IMR-90 (cell line): ENCODE measurements around the gene DNAH17. TPM values are rescaled to one million over a fixed set of nuclear protein-coding genes. Genes with fewer than 3 reads are reported as not detected.
A peak's percentile ranks its signal among the peaks of the same experiment; 100 is the strongest.

Experiments
- ATAC-seq: fragments of 200-7000 bp; cut with Tn5 transposase; 2 replicates; pipeline ENCODE4 v1.9.1; 2020; ENCODE audit warnings: low read depth, mild to moderate bottlenecking, moderate library complexity
- BruUV-seq: library from RNA; stranded (reverse); fragments of 400-500 nt; replicated peaks from 2 replicates; lab custom pipeline; 2021; lab: Mats Ljungman, UMichigan
- CTCF ChIA-PET: fragments of 300-600 bp; formaldehyde crosslinking; extraction: SDS; loops from one replicate; lab custom pipeline; 2021; ENCODE audit warnings: antibody characterized with exemption; lab: Yijun Ruan, JAX
- POLR2A ChIA-PET: fragments of 300-600 bp; sonication (Branson Sonifier 250); formaldehyde crosslinking; loops from one replicate; lab custom pipeline; 2022; ENCODE audit warnings: antibody characterized with exemption; ENCODE audit not compliant: unreplicated experiment; lab: Charles Lee
- DNase-seq: peaks from one replicate; pipeline ENCODE4 v3.0.0; 2013
- H2AFZ ChIP-seq: replicated peaks from 2 replicates; pipeline ENCODE3; 2013; ENCODE audit warnings: low read length, mild to moderate bottlenecking; ENCODE audit not compliant: poor library complexity
- H2AK5ac ChIP-seq: 2 replicates; pipeline ENCODE4 v1.6.1; 2013; ENCODE audit warnings: low read depth, low read length, inconsistent platforms
- H2AK9ac ChIP-seq: replicated peaks from 2 replicates; pipeline ENCODE3; 2013; ENCODE audit warnings: mild to moderate bottlenecking, low read depth, low read length, moderate library complexity; ENCODE audit not compliant: poor library complexity
- H2BK120ac ChIP-seq: 2 replicates; pipeline ENCODE4 v1.6.1; 2013; ENCODE audit warnings: low read depth, low read length, inconsistent platforms
- H2BK15ac ChIP-seq: 3 replicates; pipeline ENCODE4 v1.6.1; 2013; ENCODE audit warnings: low read depth, low read length, inconsistent platforms
- H2BK20ac ChIP-seq: 2 replicates; pipeline ENCODE4 v1.6.1; 2013; ENCODE audit warnings: low read depth, mild to moderate bottlenecking, inconsistent platforms, low read length, moderate library complexity
- H2BK5ac ChIP-seq: 2 replicates; pipeline ENCODE4 v1.6.1; 2013; ENCODE audit warnings: mild to moderate bottlenecking, low read depth, low read length, inconsistent platforms; ENCODE audit not compliant: poor library complexity, severe bottlenecking
- H3K14ac ChIP-seq: replicated peaks from 2 replicates; pipeline ENCODE4 v1.6.1; 2013; ENCODE audit warnings: low read depth, low read length, inconsistent platforms
- H3K18ac ChIP-seq: 2 replicates; pipeline ENCODE4 v1.6.1; 2013; ENCODE audit warnings: low read depth, low read length, control low read depth
- H3K23ac ChIP-seq: 2 replicates; pipeline ENCODE4 v1.6.1; 2013; ENCODE audit warnings: low read depth, low read length, inconsistent platforms
- H3K27ac ChIP-seq: 2 replicates; pipeline ENCODE4 v1.5.1; 2013; ENCODE audit warnings: mild to moderate bottlenecking, control low read depth, low read length; ENCODE audit not compliant: insufficient read depth
- H3K27me3 ChIP-seq: 2 replicates; pipeline ENCODE4 v1.6.1; 2013; ENCODE audit warnings: low read length; ENCODE audit not compliant: control insufficient read depth, insufficient read depth
- H3K36me3 ChIP-seq: 2 replicates; pipeline ENCODE4 v1.6.1; 2013; ENCODE audit warnings: low read length, mixed read lengths; ENCODE audit not compliant: control insufficient read depth, insufficient read depth
- H3K4ac ChIP-seq: 2 replicates; pipeline ENCODE4 v1.6.1; 2013; ENCODE audit warnings: low read depth, low read length, inconsistent platforms
- H3K4me1 ChIP-seq: 2 replicates; pipeline ENCODE4 v1.6.1; 2013; ENCODE audit warnings: low read length, mixed read lengths; ENCODE audit not compliant: control insufficient read depth, insufficient read depth
- H3K4me2 ChIP-seq: 2 replicates; pipeline ENCODE4 v1.6.1; 2013; ENCODE audit warnings: low read depth, mild to moderate bottlenecking, control low read depth, low read length, moderate library complexity
- H3K4me3 ChIP-seq: 2 replicates; pipeline ENCODE4 v1.5.1; 2013; ENCODE audit warnings: low read depth, mild to moderate bottlenecking, control low read depth, low read length, moderate library complexity; ENCODE audit not compliant: insufficient read depth
- H3K56ac ChIP-seq: 2 replicates; pipeline ENCODE4 v1.6.1; 2013; ENCODE audit warnings: low read length, inconsistent platforms; ENCODE audit not compliant: insufficient read depth; ENCODE audit errors: extremely low read depth
- H3K79me1 ChIP-seq, 2 experiments: 2 replicates each; pipeline ENCODE4 v1.6.1; 2013; ENCODE audit warnings: low read length in 2 of 2, inconsistent platforms in 1 of 2, low read depth in 1 of 2
- H3K9ac ChIP-seq: 2 replicates; pipeline ENCODE4 v1.6.1; 2013; ENCODE audit warnings: low read depth, low read length, control low read depth
- H3K9me1 ChIP-seq: 2 replicates; pipeline ENCODE4 v1.6.1; 2013; ENCODE audit warnings: low read length, inconsistent platforms; ENCODE audit not compliant: insufficient read depth
- H3K9me3 ChIP-seq: 2 replicates; pipeline ENCODE4 v1.6.1; 2013; ENCODE audit warnings: low read length; ENCODE audit not compliant: control insufficient read depth, insufficient read depth
- H4K20me1 ChIP-seq: 2 replicates; pipeline ENCODE4 v1.6.1; 2013; ENCODE audit warnings: low read length, inconsistent platforms; ENCODE audit not compliant: insufficient read depth
- H4K5ac ChIP-seq: 2 replicates; pipeline ENCODE4 v1.6.1; 2013; ENCODE audit warnings: mild to moderate bottlenecking, low read depth, low read length, control low read depth
- H4K8ac ChIP-seq, 2 experiments: 2 replicates each; pipeline ENCODE4 v1.6.1; 2013; ENCODE audit warnings: low read depth in 2 of 2, low read length in 2 of 2, control low read depth in 1 of 2, inconsistent platforms in 1 of 2
- H4K91ac ChIP-seq: 2 replicates; pipeline ENCODE4 v1.6.1; 2013; ENCODE audit warnings: low read depth, low read length, inconsistent platforms; ENCODE audit not compliant: insufficient read depth
- RCOR1 ChIP-seq: IDR thresholded peaks from 2 replicates; pipeline ENCODE4 v1.6.1; 2012; ENCODE audit warnings: mild to moderate bottlenecking, low read length, improper control_type of control experiment; ENCODE audit not compliant: insufficient replicate concordance
- WGBS, 2 experiments: methylation state at CpG; one replicate each; pipeline versions ENCODE4 v1.1.5 to v1.1.7; 2013; ENCODE audit warnings: missing lambda C conversion rate in 2 of 2; ENCODE audit not compliant: insufficient read length in 1 of 2; ENCODE audit errors: extremely low coverage in 2 of 2; 5-methylcytosine and 5-hydroxymethylcytosine counted together
- dilution Hi-C: fragments of 300-500 bp; cut with HindIII; formaldehyde crosslinking; loops from one replicate; pipeline ENCODE4 v1.14.3; 2018; ENCODE audit warnings: low sequenced_read_pairs; ENCODE audit not compliant: unreplicated experiment
- in situ Hi-C: fragments of 300-500 bp; cut with MboI; formaldehyde crosslinking; loops from 3 replicates; pipeline ENCODE4 v1.14.3; 2019; ENCODE audit warnings: low sequenced_read_pairs, inconsistent platforms, mixed read lengths
- intact Hi-C: fragments of 100-400 bp; cut with micrococcal nuclease; formaldehyde crosslinking; loops from 2 replicates; pipeline ENCODE4 v1.10.0; 2022
- microRNA-seq, 2 experiments: library from miRNA; stranded (forward) in 1 of 2; unstranded in 1 of 2; fragments of 10-50 nt in 1 of 2; fragments of <30 nt in 1 of 2; gene quantifications in 1 of 2; microRNA quantifications in 1 of 2; one replicate each; pipeline versions ENCODE3 to v1.1.0; 2013 to 2020; ENCODE audit not compliant: insufficient read depth in 1 of 2, insufficient read length in 1 of 2, unreplicated experiment in 1 of 2
- polyA plus RNA-seq, 3 experiments: library from polyadenylated mRNA; depleted of rRNA; stranded (reverse); fragments of >200 nt; gene quantifications; 2 replicates each; pipeline ENCODE4 v1.2.3, GENCODE V29; 2012; ENCODE audit warnings: low replicate concordance in 1 of 3
- small RNA-seq, 5 experiments: library from RNA; depleted of rRNA; stranded (forward); fragments of <200 nt; gene quantifications; one replicate each; pipeline ENCODE3, GENCODE V24; 2012
- total RNA-seq: library from RNA; depleted of rRNA; stranded (reverse); fragments of >200 nt; gene quantifications from 2 replicates; pipeline ENCODE4 v1.2.3, GENCODE V29; 2012; rRNA removed
- TF ChIP-seq, protein P1 (sequence below): fragments of 150-350 bp; IDR thresholded peaks from 2 replicates; pipeline ENCODE4 v1.6.1; 2016; ENCODE audit warnings: low read depth, mild to moderate bottlenecking, low read length, moderate library complexity, borderline replicate concordance

The DNAH17 gene
- total and polyA plus RNA-seq, 2 of the 4 experiments (the other 2 are of a cell fraction) = not detected

DNA sequence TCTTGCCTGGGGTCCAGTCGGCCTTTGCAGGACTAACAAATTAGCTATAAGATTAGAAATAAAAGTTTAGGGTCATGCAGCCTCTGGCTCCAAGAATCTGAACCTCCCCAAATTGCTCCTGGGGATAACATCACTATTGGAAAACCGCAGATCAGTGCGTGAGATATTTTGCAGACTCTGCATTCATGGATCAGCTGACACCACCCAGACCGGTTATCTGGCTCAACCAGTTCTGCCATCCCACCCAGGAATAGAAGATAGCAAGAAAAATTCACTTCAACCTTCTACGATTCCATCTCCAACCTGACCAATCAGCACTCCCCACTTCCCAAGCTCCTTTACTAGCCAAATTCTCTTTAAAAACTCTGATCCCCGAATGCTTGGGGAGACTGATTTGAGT, 203.0 kb downstream of the DNAH17 start:
- in situ Hi-C loops = no loop called here
- CTCF ChIA-PET = interaction anchor here (0.6 to 1.5 kb wide), 2 partner anchors 13 to 43 kb away, joined by 3 to 10 read pairs; no protein-coding TSS in a partner anchor
- Histone ChIP-seq H2BK120ac (peak overlapping the region; percentile 99), H2AK9ac (no peak overlapping the region), H4K8ac (peak overlapping the region; percentile 65 to 95; a peak in 3 of 4 replicates), H3K27me3 (no peaks in the 10 kb centered on the region), H4K91ac (peak overlapping the region; percentile 98), H3K36me3 (no peaks in the 10 kb centered on the region), H3K9me1 (peaks cover 12% of the 10 kb centered on the region), H3K4me1 (peaks cover 26% of the 10 kb centered on the region), H2AFZ (peak overlapping the region; percentile 88), H3K9me3 (no peaks in the 10 kb centered on the region), H2BK15ac (peak overlapping the region; percentile 96; the same call in 2 of the 3 replicates), H3K79me1 (peaks cover 6 to 15% of the 10 kb centered on the region in 2 experiments; a peak in 3 of 4 replicates), H3K4me3 (no peak overlapping the region), H3K14ac (peak overlapping the region; percentile 86), H2AK5ac (peak overlapping the region; percentile 96; the same call in 1 of the 2 replicates), H2BK5ac (peak overlapping the region; percentile 99), H2BK20ac (peak overlapping the region; percentile 96), H4K20me1 (peaks cover 3% of the 10 kb centered on the region; the same call in 1 of the 2 replicates), H3K4me2 (no peak overlapping the region), H3K27ac (peak overlapping the region; percentile 99), H4K5ac (peak overlapping the region; percentile 56; the same call in 1 of the 2 replicates), H3K56ac (0 out of 2 replicates have a peak overlapping the region, but pooled peaks have one; percentile 48), H3K4ac (peak overlapping the region; percentile 98), H3K9ac (peak overlapping the region; percentile 60; the same call in 1 of the 2 replicates), H3K18ac (peak overlapping the region; percentile 90), H3K23ac (peak overlapping the region; percentile 57)
- DNase-seq = no peak
- dilution Hi-C loops = no loop called here
- WGBS, 2 experiments = 87% methylated on average over 3 of the region's 6 CpGs; no CpG with 5 or more reads in 1 of the 2 experiments
- TF ChIP-seq RCOR1 = no peak
- TF ChIP-seq, protein P1, sequence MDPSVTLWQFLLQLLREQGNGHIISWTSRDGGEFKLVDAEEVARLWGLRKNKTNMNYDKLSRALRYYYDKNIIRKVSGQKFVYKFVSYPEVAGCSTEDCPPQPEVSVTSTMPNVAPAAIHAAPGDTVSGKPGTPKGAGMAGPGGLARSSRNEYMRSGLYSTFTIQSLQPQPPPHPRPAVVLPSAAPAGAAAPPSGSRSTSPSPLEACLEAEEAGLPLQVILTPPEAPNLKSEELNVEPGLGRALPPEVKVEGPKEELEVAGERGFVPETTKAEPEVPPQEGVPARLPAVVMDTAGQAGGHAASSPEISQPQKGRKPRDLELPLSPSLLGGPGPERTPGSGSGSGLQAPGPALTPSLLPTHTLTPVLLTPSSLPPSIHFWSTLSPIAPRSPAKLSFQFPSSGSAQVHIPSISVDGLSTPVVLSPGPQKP = no peak
- no peak for ATAC-seq
- POLR2A ChIA-PET = no interaction called here
- intact Hi-C loops = no loop called here
- no TSS peak for BruUV-seq

Small RNA genes lying within 50 kb of the gene (microRNA-seq; reads per million reads assigned to microRNA genes)
- gene RF00415 (ENCODE audit: insufficient read depth, insufficient read length) = not detected
- not detected for gene RN7SL454P (ENCODE audit: insufficient read depth, insufficient read length)

Small RNA genes lying within 50 kb of the gene (small RNA-seq; reads per million reads assigned to genes)
- gene RF00415 (0 reads per million in 5 experiments), gene RN7SL454P (0 reads per million in 5 experiments)

Other genes starting within 250 kb of the DNAH17 start
- gene SOCS3, start 217.3 kb downstream of the DNAH17 start, total RNA-seq = 19.7 and 19.9 TPM in 2 replicates
- gene SOCS3, start 217.3 kb downstream of the DNAH17 start, polyA plus RNA-seq (2012; rRNA removed) = 18.3 and 19.2 TPM in 2 replicates
- gene PGS1, start 198.7 kb downstream of the DNAH17 start, total RNA-seq = 14.4 and 18.5 TPM in 2 replicates
- gene PGS1, start 198.7 kb downstream of the DNAH17 start, polyA plus RNA-seq (2012; rRNA removed) = 35.5 and 43.2 TPM in 2 replicates
- gene CYTH1, start 204.9 kb upstream of the DNAH17 start, total RNA-seq = 7.9 and 8.3 TPM in 2 replicates
- gene CYTH1, start 204.9 kb upstream of the DNAH17 start, polyA plus RNA-seq (2012; rRNA removed) = 10.1 and 12.4 TPM in 2 replicates